Activated naive CD4-positive, alpha-beta T cell treated with anti-CD3 and anti-CD28 coated beads, Interleukin-2, amount 50 U/mL, for 72 hours (primary cell): Measurements from ENCODE around the gene TMEM190. TPM values are rescaled to one million over a fixed set of nuclear protein-coding genes. Genes with fewer than 3 reads are reported as not detected.
"Not testable (repeated sequence)": the region's sequence is repeated elsewhere in the genome, so short reads cannot be mapped to it uniquely, and the experiment has no call there.

Experiments used
- ATAC-seq, 2 donors: fragments of 150-1000 bp; cut with Tn5 transposase; 2 replicates each; pipeline ENCODE4 v1.10.0; 2021; ENCODE audit warnings: mild to moderate bottlenecking in 2 of 2, moderate library complexity in 2 of 2
- DNase-seq, 2 donors: peaks; one replicate each; pipeline ENCODE4 v3.0.0; 2021 to 2022; ENCODE audit warnings: low spot score in 2 of 2
- H3K27ac Mint-ChIP-seq, 2 donors: one replicate each; pipeline ENCODE4 v1.8.0; 2022; ENCODE audit warnings: mild to moderate bottlenecking in 2 of 2, mixed read lengths in 2 of 2
- H3K36me3 Mint-ChIP-seq, 2 donors: one replicate each; pipeline ENCODE4 v1.8.0; 2022; ENCODE audit warnings: mixed read lengths in 2 of 2
- H3K9me3 Mint-ChIP-seq, 2 donors: one replicate each; pipeline ENCODE4 v1.8.0; 2022; ENCODE audit warnings: mixed read lengths in 2 of 2
- total RNA-seq, 2 donors: library from RNA; stranded (reverse); gene quantifications; one replicate each; pipeline ENCODE4 v1.2.3, GENCODE V29; 2022

Gene TMEM190
- total RNA-seq, 2 donors from 2014 or later: not detected

DNA sequence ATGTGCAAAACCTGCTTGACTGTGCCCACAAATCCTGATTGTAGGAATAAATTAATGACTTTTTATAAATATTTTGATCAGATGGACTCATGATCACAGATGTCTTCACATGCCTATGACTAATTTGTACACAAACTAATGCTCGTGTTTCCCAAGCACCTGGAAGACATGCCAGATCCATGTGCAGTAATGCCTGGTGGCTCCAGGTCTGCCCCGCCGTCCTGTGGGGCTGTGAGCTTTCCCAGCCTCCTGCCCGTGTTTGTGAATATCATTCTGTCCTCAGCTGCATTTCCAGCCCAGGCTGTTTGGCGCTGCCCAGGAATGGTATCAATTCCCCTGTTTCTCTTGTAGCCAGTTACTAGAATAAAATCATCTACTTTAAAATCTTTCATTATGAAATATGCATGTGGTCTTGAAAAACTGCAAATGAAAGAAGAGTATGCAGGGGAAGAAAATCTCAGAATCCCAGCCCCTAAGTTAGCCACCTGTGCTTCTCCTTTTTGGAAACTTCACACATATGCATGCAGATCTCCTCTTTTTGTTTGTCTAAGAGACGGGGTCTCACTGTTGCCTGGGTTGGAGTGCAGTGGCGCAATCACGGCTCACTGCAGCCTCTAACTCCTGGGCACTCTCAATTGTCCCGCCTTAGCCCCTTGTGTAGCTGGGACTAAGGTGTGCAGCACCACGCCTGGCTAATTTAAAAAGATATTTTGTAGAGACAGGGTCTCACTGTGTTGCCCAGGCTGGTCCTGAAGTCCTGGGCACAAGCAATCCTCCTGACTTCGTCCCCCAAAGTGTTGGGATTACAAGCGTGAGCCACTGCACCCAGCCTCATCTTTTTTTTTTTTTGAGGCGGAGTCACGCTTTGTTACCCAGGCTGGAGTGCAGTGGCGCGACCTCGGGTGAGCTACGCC is 15.3 kb downstream of the TMEM190 start:
- Mint-ChIP-seq H3K27ac (peak overlapping the region; percentile 64 to 75), H3K36me3 (peaks cover 11 to 20% of the 10 kb centered on the region in 2 donors), H3K9me3 (no peaks in the 10 kb centered on the region)
- DNase-seq: no peak
- ATAC-seq: no peak

- peak overlapping the region; percentile 60 to 64 for H3K27ac Mint-ChIP-seq
- no peaks in the 10 kb centered on the region for H3K9me3 Mint-ChIP-seq
- DNase-seq: no peak
- H3K36me3 Mint-ChIP-seq: peaks cover 4 to 12% of the 10 kb centered on the region in 2 donors
- peak in 1 of 2 donors; percentile 7 for ATAC-seq
Measured at GRCh38 chr19:55392820-55393761, 16.5 kb downstream of the TMEM190 start.

DNA sequence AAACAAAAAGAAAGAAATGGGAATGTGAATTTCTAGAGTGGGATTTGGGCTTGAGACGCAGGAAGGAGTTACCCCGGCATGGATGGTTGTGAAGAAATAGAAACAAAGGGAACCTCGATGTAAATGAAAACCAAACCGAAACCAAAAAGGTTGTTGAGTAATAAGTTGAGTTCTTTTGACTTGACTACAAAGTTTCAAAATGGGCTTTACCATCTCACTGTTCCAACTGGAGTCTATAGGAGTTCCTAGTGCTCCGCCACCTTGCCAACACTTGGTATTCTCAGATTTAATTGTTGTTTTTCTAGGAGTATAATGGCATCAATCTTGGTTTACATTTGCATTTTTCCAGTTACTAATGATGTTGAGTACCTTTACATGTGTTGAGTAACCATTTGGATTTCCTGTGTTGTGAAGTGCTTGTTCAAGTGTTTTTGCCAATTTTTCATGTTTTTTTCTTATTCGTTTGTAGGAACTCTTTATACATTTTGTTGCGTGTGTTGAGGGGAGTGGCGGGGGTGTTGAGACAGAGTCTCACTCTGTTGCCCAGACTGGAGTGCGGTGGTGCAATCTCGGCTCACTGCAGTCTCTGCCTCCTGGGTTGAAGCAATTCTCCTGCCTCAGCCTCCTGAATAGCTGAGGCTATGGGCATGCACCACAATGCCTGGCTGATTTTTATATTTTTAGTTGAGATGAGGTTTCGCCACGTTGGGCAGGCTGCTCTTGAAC is 21.7 kb downstream of the TMEM190 start:
- DNase-seq: no peak
- ATAC-seq: peak; percentile 43 to 54
- Mint-ChIP-seq H3K36me3 (peaks cover 10 to 20% of the 10 kb centered on the region in 2 donors), H3K27ac (peak overlapping the region; percentile 39 to 81), H3K9me3 (no peaks in the 10 kb centered on the region)

- ATAC-seq: peak in 1 of 2 donors; percentile 11
- peaks cover 11 to 24% of the 10 kb centered on the region in 2 donors for H3K36me3 Mint-ChIP-seq
- no peaks in the 10 kb centered on the region for H3K9me3 Mint-ChIP-seq
- peak overlapping the region; percentile 48 to 86 for H3K27ac Mint-ChIP-seq
- no peak for DNase-seq
Measured at GRCh38 chr19:55400281-55401087, 23.9 kb downstream of the TMEM190 start.

GRCh38 chr19:55401390-55401789 is 24.8 kb downstream of the TMEM190 start:
- peaks cover 20 to 33% of the 10 kb centered on the region in 2 donors for H3K36me3 Mint-ChIP-seq
- H3K9me3 Mint-ChIP-seq, DNase-seq, ATAC-seq: not testable (repeated sequence)
- peak overlapping the region; percentile 57 to 96 for H3K27ac Mint-ChIP-seq

GRCh38 chr19:55402509-55402908 is 25.9 kb downstream of the TMEM190 start:
- ATAC-seq: no peak
- no peaks in the 10 kb centered on the region for H3K9me3 Mint-ChIP-seq
- H3K36me3 Mint-ChIP-seq: peaks cover 27 to 41% of the 10 kb centered on the region in 2 donors
- no peak for DNase-seq
- peak overlapping the region; percentile 45 to 96 for H3K27ac Mint-ChIP-seq

DNA sequence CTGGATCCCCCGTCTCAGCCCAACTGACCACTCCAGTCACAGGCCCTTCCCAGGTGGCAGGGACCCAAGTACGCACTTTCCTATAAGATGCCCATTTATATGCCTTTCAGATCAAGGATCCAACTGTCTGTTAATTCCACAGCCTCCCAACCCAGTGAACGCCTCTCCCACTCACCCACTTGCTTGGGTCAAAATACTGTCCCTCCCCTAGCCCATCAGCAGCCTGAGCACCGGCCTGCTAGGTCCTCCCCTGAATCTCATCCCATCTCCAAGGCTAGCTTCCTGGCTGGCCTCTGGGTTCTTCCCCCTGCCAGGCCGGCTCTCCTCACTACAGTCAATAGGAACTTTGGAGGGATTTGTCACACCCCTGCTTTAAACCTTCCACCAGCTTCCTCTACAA is 29.0 kb downstream of the TMEM190 start:
- ATAC-seq (no peak), DNase-seq (no peak)
- H3K36me3 Mint-ChIP-seq: peaks cover 47 to 63% of the 10 kb centered on the region in 2 donors
- peaks cover 4 to 12% of the 10 kb centered on the region in 2 donors for H3K9me3 Mint-ChIP-seq
- peak overlapping the region; percentile 97 to 99 for H3K27ac Mint-ChIP-seq

DNA sequence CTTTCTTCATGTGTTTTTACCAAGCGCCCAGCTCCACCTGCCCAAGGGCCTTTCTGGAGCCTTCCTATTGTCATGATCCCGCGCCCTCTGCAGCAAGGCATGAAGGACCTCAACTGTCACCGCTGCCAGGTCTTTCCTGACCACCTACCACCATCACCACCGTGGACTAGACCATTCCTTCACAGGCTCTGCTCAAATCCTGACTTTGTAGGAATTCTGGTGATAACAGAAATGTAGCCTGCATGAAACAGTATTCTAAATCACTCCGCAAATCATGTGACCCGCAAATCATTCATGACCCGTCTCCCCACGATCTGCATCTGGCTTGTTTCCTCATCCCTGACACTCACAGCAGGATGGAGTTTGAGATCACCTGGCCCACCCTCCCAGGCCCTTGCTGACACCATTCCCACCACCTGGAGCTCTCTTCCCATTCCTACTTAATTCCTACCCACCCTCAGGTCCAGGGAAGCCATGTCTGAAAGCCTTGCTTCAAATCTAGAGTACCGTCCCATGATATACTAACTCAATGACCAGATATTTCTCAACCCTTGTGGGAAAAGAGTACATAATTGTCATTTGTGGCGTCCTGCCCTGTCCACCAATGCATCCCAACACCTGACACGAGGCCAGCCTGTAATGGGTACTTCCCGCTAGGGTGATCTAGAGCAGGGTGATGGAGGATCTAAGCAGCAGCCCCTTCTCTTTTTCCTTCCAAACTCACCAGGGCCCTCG is 29.6 kb downstream of the TMEM190 start:
- DNase-seq (no peak), ATAC-seq (no peak)
- peak overlapping the region; percentile 97 to 99 for H3K27ac Mint-ChIP-seq
- H3K9me3 Mint-ChIP-seq: peaks cover 4 to 13% of the 10 kb centered on the region in 2 donors
- H3K36me3 Mint-ChIP-seq: peaks cover 47 to 59% of the 10 kb centered on the region in 2 donors

DNA sequence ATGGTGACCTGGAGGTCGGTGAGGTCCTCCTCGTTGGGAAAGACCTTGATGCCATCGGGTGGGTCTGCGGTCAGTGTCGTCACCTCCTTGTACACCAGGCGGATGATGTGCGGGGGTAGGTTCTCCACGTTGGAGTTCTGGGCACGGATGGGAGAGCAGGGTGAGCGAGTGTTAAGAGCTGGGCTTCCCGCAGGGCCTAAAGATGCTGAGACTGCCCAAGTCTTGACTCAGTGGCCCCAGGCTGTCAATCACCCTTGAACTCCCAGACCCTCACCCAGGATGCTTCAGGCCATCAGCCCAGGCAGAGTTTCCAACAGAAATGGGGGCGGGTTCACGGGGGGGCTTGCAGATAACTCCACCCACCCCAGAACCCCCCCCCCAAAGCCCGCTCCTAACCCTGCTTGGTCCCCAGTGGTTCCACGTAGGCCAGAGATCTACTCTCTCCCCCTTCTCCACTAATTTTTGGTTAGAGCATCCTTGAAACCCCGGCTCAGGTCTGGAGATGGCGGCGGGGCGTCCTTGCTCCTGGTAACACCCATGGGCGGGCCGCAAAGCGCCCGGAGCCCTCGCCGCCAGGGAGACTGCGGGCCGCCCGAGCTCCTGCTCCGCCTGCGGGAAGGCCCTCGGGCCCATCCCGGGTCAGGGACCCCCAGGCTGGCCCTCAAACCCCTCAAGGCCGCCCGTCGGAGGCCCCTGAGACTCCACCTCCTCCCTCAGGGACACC is 30.4 kb downstream of the TMEM190 start:
- ATAC-seq (peak in 1 of 2 donors; percentile 2), DNase-seq (peak in 1 of 2 donors; percentile 35)
- Mint-ChIP-seq H3K36me3 (peaks cover 44 to 54% of the 10 kb centered on the region in 2 donors), H3K27ac (peak overlapping the region; percentile 96 to 99), H3K9me3 (peaks cover 4 to 15% of the 10 kb centered on the region in 2 donors)

DNA sequence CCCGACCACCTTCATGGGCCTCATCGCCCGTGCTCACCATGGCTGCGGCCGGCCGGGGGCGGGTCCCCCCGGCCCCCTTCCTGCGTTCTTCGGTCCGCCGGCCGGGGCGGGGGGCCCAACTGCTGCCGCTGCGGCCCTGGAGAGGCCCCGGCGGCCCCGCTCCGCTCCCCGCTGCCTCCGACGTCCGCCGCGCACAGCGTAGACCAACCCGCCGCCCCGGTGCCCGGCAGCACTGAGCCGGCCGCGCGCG is 30.8 kb downstream of the TMEM190 start, which contains the start of gene UBE2S:
Gene UBE2S, minus strand, starts transcription at position 239 of the 250 bp plus-strand sequence. Its CDS starts 199 bp downstream, at position 40.
- H3K27ac Mint-ChIP-seq: peak within 1 kb of the TSS; percentile 97 to 99
- peaks cover 42 to 51% of the 10 kb centered on the region in 2 donors for H3K36me3 Mint-ChIP-seq
- peaks cover 4 to 15% of the 10 kb centered on the region in 2 donors for H3K9me3 Mint-ChIP-seq
- not testable (repeated sequence) for ATAC-seq, DNase-seq

DNA sequence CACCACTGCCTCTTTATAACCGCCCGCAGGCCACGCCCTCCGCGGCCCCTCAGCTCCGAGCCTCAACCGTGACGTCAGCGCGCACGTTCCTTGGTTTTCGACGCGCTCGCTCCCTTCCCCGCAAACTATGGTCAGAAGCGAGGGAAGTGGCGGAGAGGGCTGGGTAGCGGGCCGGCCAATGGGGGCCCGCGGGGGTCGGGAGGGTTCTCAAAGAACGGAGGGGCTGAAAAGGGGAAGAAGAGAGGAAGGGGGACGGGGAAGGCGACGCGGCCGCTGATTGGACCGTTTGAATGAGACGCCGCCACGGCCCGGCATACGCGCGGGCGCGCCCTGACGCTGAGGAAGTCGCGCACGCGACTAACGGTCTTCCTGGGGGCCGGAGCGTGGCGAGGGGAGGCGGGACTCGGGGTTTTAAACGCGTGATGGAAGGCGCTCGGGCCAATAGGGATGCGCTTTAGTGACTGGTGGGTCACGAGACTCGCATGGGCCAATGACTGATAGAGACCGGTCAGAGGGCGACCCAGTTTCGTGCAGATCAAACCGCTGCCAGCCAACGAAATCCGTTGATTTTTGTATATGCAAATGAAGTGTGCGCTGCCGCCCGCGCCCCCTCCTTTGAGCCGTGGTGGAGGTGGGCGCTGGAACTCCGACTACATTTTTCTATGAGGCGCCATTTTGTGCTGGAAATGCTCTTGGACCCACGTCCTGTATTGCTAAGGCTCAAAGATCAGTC is 31.3 kb downstream of the TMEM190 start:
- Mint-ChIP-seq H3K36me3 (peaks cover 41 to 49% of the 10 kb centered on the region in 2 donors), H3K9me3 (peaks cover 4 to 15% of the 10 kb centered on the region in 2 donors), H3K27ac (peak overlapping the region; percentile 97 to 99)
- DNase-seq (peak; percentile 96), ATAC-seq (peak; percentile 91 to 94)

GRCh38 chr19:55408533-55408872 is 31.9 kb downstream of the TMEM190 start:
- ATAC-seq (no peak), DNase-seq (no peak)
- peaks cover 4 to 15% of the 10 kb centered on the region in 2 donors for H3K9me3 Mint-ChIP-seq
- H3K27ac Mint-ChIP-seq: peak overlapping the region; percentile 97 to 99
- peaks cover 37 to 43% of the 10 kb centered on the region in 2 donors for H3K36me3 Mint-ChIP-seq

GRCh38 chr19:55409179-55409578 is 32.6 kb downstream of the TMEM190 start:
- DNase-seq, ATAC-seq: not testable (repeated sequence)
- Mint-ChIP-seq H3K36me3 (peaks cover 37 to 43% of the 10 kb centered on the region in 2 donors), H3K9me3 (peaks cover 4 to 15% of the 10 kb centered on the region in 2 donors), H3K27ac (peak overlapping the region; percentile 97 to 99)

- no peak overlapping the region for H3K27ac Mint-ChIP-seq
- ATAC-seq (no peak), DNase-seq (no peak)
- peaks cover 4 to 15% of the 10 kb centered on the region in 2 donors for H3K9me3 Mint-ChIP-seq
- H3K36me3 Mint-ChIP-seq: peaks cover 37 to 43% of the 10 kb centered on the region in 2 donors
Measured at GRCh38 chr19:55410168-55410567, 33.5 kb downstream of the TMEM190 start.
